PC-9 (cell line): ENCODE measurements around the gene STX7. TPM values are rescaled to one million over a fixed set of nuclear protein-coding genes. Genes with fewer than 3 reads are reported as not detected.

Experiments used
- BruUV-seq: library from RNA; stranded (reverse); fragments of 400-500 nt; replicated peaks from 2 replicates; lab custom pipeline; 2021; lab: Mats Ljungman, UMichigan
- CTCF ChIA-PET: fragments of 300-600 bp; sonication (Branson Sonifier 250); formaldehyde crosslinking; loops from one replicate; lab custom pipeline; 2022; ENCODE audit warnings: antibody characterized with exemption; lab: Charles Lee
- POLR2A ChIA-PET: fragments of 300-600 bp; sonication (Branson Sonifier 250); formaldehyde crosslinking; loops from one replicate; lab custom pipeline; 2022; ENCODE audit warnings: antibody characterized with exemption; ENCODE audit not compliant: unreplicated experiment; lab: Charles Lee
- DNase-seq, 2 experiments: peaks; one replicate each; pipeline versions ENCODE4 v3.0.0 to v3.0.0-alpha.2; 2015 to 2022; ENCODE audit warnings: mixed read lengths in 1 of 2
- H2AFZ ChIP-seq: fragments of 200-600 bp; sonication (generic); 2 replicates; pipeline ENCODE4 v1.8.1; 2017; ENCODE audit warnings: antibody characterized with exemption
- H3F3A ChIP-seq: fragments of 200-600 bp; sonication (generic); 2 replicates; pipeline ENCODE4 v1.8.1; 2017; ENCODE audit warnings: antibody characterized with exemption, mild to moderate bottlenecking, low read depth; ENCODE audit not compliant: insufficient read depth
- H3K27ac ChIP-seq: fragments of 200-600 bp; sonication (generic); 2 replicates; pipeline ENCODE4 v1.6.1; 2016; ENCODE audit warnings: mixed run types
- H3K27me3 ChIP-seq: fragments of 200-600 bp; sonication (generic); 2 replicates; pipeline ENCODE4 v1.6.1; 2016; ENCODE audit warnings: low read depth, mixed run types; ENCODE audit not compliant: insufficient read depth
- H3K36me3 ChIP-seq: fragments of 200-600 bp; sonication (generic); 2 replicates; pipeline ENCODE4 v1.6.1; 2016; ENCODE audit warnings: low read depth, mixed run types
- H3K4me1 ChIP-seq: fragments of 200-600 bp; sonication (generic); replicated peaks from 2 replicates; pipeline ENCODE4 v1.6.1; 2016; ENCODE audit warnings: mixed run types; ENCODE audit not compliant: insufficient read depth
- H3K4me2 ChIP-seq: fragments of 200-600 bp; sonication (generic); 2 replicates; pipeline ENCODE4 v1.6.1; 2017; ENCODE audit warnings: mixed run types
- H3K4me3 ChIP-seq: fragments of 200-600 bp; sonication (generic); 2 replicates; pipeline ENCODE4 v1.6.1; 2016; ENCODE audit warnings: mixed run types
- H3K79me2 ChIP-seq: fragments of 200-600 bp; sonication (generic); 2 replicates; pipeline ENCODE4 v1.6.1; 2017; ENCODE audit warnings: low read depth, mixed run types
- H3K9me2 ChIP-seq: fragments of 200-600 bp; sonication (generic); 2 replicates; pipeline ENCODE4 v1.8.1; 2017; ENCODE audit warnings: mild to moderate bottlenecking; ENCODE audit not compliant: insufficient read depth
- H3K9me3 ChIP-seq: fragments of 200-600 bp; sonication (generic); 2 replicates; pipeline ENCODE4 v1.8.1; 2016; ENCODE audit warnings: low read depth; ENCODE audit not compliant: insufficient read depth
- H4K20me1 ChIP-seq: fragments of 200-600 bp; sonication (generic); 2 replicates; pipeline ENCODE4 v1.8.1; 2017; ENCODE audit not compliant: insufficient read depth
- CTCF ChIP-seq: fragments of 200-600 bp; sonication (generic); conservative IDR thresholded peaks from 2 replicates; pipeline ENCODE4 v1.6.1; 2017; ENCODE audit warnings: mixed run types, antibody characterized with exemption, mild to moderate bottlenecking, moderate library complexity
- EZH2 ChIP-seq: fragments of 200-600 bp; sonication (generic); IDR thresholded peaks from 2 replicates; pipeline ENCODE4 v1.8.0; 2017; ENCODE audit warnings: antibody characterized with exemption, low read depth
- intact Hi-C: fragments of 100-400 bp; cut with micrococcal nuclease; formaldehyde crosslinking; loops from one replicate; pipeline ENCODE4 v1.10.0; 2022; ENCODE audit not compliant: unreplicated experiment
- total RNA-seq: library from RNA; stranded (reverse); gene quantifications from 2 replicates; pipeline ENCODE4 v1.2.3, GENCODE V29; 2021

The STX7 gene
- total RNA-seq, 1 experiment from 2014 or later, result 40.7 TPM

GRCh38 chr6:132490478-132491204, 22.3 kb downstream of the STX7 start:
- no TSS peak for BruUV-seq
- no peak for DNase-seq
- Histone ChIP-seq H3K4me2 (no peak overlapping the region), H3K27ac (no peak overlapping the region), H4K20me1 (0 out of 2 replicates have a peak, but pooled peaks cover 4% of the 10 kb centered on the region), H3K4me1 (no peaks in the 10 kb centered on the region), H3K4me3 (no peak overlapping the region), H2AFZ (no peak overlapping the region), H3K27me3 (no peaks in the 10 kb centered on the region), H3F3A (no peaks in the 10 kb centered on the region), H3K36me3 (no peaks in the 10 kb centered on the region), H3K79me2 (0 out of 2 replicates have a peak, but pooled peaks cover 5% of the 10 kb centered on the region), H3K9me3 (no peaks in the 10 kb centered on the region), H3K9me2 (no peaks in the 10 kb centered on the region)
- ChIA-PET CTCF (interaction anchor here (0.5 kb wide), 1 partner anchor 335 kb away, joined by 5 read pairs; no protein-coding TSS in a partner anchor), POLR2A (no interaction called here)
- intact Hi-C loops, result no loop called here
- TF ChIP-seq CTCF, result no peak
- no peak for TF ChIP-seq EZH2

- intact Hi-C loops, result no loop called here
- Histone ChIP-seq H3K9me3 (no peaks in the 10 kb centered on the region), H3K27ac (no peak overlapping the region), H4K20me1 (0 out of 2 replicates have a peak, but pooled peaks cover 4% of the 10 kb centered on the region), H2AFZ (no peak overlapping the region), H3K4me3 (no peak overlapping the region), H3F3A (no peaks in the 10 kb centered on the region), H3K27me3 (no peaks in the 10 kb centered on the region), H3K9me2 (no peaks in the 10 kb centered on the region), H3K36me3 (no peaks in the 10 kb centered on the region), H3K4me1 (no peaks in the 10 kb centered on the region), H3K4me2 (no peak overlapping the region), H3K79me2 (0 out of 2 replicates have a peak, but pooled peaks cover 5% of the 10 kb centered on the region)
- TF ChIP-seq CTCF (no peak), EZH2 (no peak)
- no peak for DNase-seq
- no TSS peak for BruUV-seq
- ChIA-PET POLR2A (no interaction called here), CTCF (interaction anchor here (0.5 to 0.7 kb wide), 2 partner anchors 82 to 336 kb away, joined by 3 to 5 read pairs; no protein-coding TSS in a partner anchor)
These were observed 22.9 kb downstream of the STX7 start for GRCh38 chr6:132490024-132490423.

GRCh38 chr6:132489376-132489775, 23.5 kb downstream of the STX7 start:
- no peak for DNase-seq
- POLR2A ChIA-PET, result no interaction called here
- H3K9me2 ChIP-seq, result no peaks in the 10 kb centered on the region
- no peak for TF ChIP-seq EZH2
- TF ChIP-seq CTCF, result no peak
- H3F3A ChIP-seq, result no peaks in the 10 kb centered on the region
- H3K27ac ChIP-seq, result no peak overlapping the region
- H3K27me3 ChIP-seq, result no peaks in the 10 kb centered on the region
- no TSS peak for BruUV-seq
- H3K4me1 ChIP-seq, result no peaks in the 10 kb centered on the region
- H3K9me3 ChIP-seq, result no peaks in the 10 kb centered on the region
- H4K20me1 ChIP-seq, result 0 out of 2 replicates have a peak, but pooled peaks cover 4% of the 10 kb centered on the region
- no peaks in the 10 kb centered on the region for H3K36me3 ChIP-seq
- no peak overlapping the region for H3K4me2 ChIP-seq
- H2AFZ ChIP-seq, result no peak overlapping the region
- intact Hi-C loops, result no loop called here
- no peak overlapping the region for H3K4me3 ChIP-seq
- CTCF ChIA-PET, result no interaction called here
- 0 out of 2 replicates have a peak, but pooled peaks cover 5% of the 10 kb centered on the region for H3K79me2 ChIP-seq
